NCI-H446 treated with DMSO at 0.1 percent for 48 hours (cell line): ENCODE results near the gene TEDC1.

Experiments
- DNase-seq: peaks from one replicate; lab custom pipeline; 2025; lab: John Stamatoyannopoulos, UW

The TEDC1 gene

DNA sequence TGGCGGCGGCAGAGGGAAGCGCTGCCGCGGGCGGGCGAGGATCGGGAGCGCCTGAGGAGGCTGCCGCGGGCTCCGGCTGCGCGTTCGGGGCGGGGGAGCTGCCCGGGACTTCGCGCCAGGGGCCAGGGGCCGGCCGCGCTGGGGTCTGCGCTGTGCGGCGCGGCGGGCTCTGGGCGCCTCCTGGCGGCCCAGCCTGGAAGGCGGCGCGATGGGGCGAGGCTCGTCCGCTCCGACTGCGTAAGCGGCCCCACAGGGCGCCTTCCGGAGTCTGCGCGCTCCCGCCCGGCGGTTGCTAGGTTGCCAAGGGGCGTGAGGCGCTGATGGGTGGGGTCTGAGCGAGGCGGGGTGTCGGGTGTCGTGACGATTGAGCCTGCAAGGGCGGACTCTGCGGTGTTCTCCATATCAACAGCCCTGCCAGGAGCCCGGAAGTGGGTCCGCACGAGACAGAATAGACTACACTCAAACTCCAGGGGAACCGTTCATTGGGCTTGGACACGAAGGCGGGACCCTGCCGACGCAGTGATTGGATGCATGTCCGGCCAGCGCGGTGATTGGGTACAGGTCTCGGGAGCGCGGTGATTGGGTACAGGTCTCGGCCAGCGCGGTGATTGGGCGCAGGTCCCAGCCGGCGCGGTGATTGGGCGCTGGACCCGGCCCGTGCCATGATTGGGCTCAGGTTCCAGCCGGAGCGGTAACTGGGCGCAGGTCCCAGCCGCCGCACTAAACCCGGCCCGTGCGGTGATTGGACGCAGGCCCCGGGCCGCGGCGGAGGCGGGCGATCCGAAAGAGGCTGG is at the start of gene TEDC1:
TEDC1 (plus strand) TSS at position 675 of the 794 bp plus-strand sequence. CDS start 130 bp downstream, outside the sequence.
- peak; percentile 100 for DNase-seq

- DNase-seq, result no peak
Observed at GRCh38 chr14:105442125-105442524, 48.9 kb upstream of the TEDC1 start.

- no peak for DNase-seq
Observed at GRCh38 chr14:105442834-105443233, 48.2 kb upstream of the TEDC1 start.

- DNase-seq, result no peak
Observed at GRCh38 chr14:105444859-105445258, 46.2 kb upstream of the TEDC1 start.

DNA sequence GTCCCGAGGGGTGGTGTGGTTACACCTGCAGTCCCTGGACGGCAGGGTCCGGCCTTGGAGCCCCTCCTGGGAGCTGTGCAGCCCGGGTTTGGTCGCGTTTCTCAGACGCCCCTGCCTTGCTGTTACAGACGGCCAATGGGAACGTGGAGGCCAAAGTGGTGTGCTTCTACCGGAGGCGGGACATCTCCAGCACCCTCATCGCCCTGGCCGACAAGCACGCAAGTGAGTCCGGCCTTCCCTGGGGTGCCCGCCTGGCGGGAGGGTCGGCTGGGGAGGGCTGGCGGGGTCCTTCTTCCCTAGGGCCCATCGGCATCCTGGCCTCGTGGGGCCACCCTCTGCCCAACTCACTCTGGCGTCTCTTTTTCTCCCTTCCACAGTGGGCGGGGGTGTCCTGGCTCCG is 45.8 kb upstream of the TEDC1 start:
- DNase-seq, result no peak

- no peak for DNase-seq
Observed at GRCh38 chr14:105445901-105446845, 44.9 kb upstream of the TEDC1 start.

DNA sequence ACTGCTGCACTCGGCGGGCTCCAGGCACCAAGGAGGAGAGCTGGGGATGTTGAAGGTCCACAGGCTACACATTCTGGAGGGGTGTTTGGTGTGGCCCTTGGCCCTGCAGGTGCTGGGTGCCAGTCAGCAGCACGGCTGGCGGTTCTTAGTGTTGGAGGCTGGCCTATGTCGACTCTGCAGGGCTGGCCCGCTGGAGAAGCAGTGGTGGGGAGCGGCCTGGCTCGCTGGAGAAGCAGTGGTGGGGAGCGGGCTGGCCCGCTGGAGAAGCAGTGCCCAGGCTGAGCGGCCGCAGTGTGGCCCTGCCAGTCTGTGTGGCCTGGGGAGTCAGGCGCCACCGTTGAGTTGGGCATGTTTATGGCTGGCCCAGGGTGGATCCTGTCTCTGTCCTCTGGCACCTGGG is 44.1 kb upstream of the TEDC1 start:
- no peak for DNase-seq

DNA sequence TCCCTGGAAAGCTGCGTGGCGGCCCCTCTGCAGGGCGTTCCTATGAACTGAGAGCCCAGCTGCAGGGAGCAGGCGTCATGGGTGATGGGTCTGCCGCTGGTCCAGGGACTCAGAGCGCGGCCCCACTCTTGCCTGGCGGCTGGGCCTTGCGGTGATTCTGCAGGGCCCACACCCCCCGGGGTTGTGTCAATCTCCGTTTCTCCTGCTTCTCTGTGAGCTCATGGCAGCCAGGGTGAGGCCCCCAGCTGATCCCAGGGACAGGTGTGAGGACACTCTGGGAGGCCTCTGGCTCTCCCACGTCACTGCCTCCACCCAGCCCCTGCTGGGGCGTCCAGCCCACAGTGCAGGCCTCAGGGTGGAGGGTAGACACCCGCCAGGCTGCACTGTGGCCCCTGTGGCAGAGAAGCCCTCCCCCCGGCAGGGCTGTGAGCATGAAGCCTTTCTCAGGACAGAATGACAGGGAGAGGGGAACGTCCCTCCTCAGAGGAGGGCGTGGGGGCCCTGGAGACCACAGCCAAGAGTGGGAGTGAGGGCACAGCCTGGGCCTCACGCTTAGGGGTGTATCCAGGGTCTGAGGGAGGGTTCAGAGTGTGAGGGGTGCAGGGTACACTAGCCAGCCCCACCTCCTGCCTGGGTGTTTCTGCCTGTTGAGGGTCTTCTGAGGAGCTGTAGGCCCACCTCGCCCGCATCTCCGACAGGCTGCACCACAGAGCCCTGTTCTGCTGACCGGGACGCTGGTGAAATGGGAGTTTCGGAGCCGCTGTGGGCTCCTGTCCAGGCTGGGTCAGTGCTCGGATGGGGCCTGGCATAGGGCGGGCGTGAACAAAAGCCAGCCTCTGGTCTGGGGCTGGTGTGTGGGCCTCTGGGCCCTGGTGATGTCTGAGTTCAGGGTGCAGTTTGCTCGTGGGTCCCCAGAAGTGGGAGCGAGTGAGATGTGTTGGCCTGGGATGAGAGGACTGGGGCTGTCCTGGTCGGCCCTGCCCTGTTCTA is 43.1 kb upstream of the TEDC1 start:
- no peak for DNase-seq

DNA sequence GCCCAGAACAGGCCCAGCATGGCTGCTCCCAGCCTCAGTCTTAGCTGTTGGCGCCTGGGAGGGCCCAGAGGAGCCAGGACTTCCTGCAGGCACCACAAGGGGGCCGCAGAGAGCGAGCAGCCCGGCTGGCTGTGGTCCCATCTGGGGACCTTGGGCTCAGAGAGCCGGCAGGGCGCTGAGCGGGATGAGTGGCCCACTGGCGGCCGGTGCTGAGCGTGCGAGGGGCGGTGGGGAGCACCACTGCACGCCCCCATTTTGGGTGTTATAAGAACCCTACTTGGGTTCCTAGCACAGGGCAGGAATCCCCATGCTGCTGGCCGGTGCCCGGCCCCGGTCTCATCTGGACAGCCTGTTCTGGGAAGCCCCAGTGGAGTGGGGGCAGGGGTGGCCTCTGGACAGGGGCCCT is 42.3 kb upstream of the TEDC1 start:
- no peak for DNase-seq

DNA sequence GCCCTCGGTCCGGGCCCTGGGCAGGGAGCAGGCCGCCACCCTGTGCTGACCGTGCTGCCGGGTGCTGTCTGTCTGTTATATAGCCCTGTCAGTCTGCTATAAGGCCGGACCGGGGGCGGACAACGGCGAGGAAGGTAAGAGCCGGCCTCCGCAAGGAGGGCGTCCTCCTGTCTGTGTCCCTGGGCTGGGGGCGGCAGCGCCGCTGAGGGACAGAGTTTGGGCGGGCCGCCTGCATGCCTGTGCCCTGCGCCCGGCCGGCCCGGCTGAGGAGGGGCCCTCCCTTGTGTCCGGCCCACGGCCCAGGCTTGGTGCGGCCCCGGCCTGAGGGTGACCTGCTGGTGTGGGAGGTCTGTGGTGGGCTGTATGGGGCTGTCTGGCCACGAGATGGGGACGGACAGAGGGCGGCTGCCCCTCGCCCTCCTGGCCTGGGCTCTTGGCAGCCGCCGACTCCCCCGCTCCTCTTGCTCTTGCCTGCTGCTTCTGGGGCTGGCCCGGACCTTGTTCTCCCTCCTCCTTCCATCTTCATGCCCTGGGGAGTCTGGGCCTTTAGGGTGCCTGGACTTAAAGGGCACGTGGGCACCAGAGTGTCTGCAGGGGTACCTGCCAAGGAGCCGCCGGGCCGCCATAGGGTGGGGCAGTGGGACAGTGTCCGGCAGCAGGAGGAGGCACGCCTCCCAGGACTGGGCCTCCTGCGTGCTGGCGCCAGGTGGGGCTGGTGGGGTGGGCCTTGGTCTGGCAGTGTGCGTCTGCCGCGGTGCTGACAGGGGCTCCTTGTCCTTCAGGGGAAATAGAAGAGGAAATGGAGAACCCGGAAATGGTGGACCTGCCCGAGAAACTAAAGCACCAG is 41.5 kb upstream of the TEDC1 start:
- DNase-seq, result no peak

GRCh38 chr14:105450123-105450505 is 40.9 kb upstream of the TEDC1 start:
- no peak for DNase-seq

DNA sequence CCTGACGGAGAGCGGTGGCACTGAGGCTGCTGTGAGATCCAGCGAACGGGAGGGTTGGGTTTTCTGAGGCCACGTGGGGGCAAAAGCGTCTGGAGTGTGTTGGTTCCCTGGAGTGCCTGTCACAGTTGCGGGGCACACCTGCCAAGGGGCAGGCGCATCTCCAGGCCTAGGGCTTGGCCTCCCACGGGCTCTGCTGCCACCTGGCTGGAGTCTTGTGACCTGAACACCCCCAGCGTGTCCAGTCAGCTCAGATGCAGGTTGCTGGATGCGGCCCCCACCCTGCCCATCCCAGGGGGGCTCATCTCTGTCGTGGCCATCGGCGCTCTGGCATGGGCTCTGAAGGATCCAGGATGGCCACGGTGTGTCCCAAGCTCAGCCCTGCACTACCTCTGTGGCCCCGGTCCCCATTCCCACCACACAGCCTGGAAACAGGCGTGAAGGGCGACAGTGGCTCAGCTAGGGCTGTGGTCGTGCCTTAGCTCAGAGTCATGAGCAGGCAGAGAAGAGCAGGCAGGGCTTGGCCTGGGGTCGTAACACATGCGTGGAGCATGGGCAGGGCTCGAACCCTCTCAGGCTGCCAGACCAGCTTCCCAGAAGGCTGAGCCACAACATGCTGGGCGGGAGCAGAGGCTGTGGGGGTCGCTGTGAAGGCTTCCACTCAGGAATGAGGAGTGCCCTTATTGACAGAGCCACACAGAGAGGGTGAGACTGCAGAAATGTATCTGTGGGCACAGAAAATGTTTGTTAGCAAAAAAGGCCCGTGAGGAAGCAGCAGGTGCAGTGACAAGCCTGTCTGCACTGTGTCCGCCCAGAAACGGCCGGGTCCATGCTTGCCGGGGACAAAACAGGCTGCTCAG is 40.0 kb upstream of the TEDC1 start:
- no peak for DNase-seq

GRCh38 chr14:105452963-105453362 is 38.1 kb upstream of the TEDC1 start:
- DNase-seq, result no peak

DNA sequence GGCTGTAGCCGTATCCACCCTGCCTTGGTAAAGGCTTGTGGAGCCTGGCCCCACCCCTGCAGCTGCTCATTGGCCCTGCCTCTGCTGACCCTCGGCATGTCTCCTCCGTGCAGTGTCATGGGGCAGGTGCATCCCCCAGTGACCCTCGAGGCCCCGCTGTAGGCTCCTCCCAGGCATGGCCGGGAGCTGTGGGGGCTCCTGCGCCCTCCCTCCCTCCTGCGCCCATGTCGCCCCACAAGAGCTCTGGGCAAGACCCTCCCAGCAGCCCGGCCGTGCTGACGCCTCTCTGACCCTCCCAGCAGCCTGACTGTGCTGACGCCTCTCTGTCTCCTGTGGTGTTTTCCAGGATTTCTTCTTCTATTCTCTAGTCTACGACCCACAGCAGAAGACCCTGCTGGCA is 37.2 kb upstream of the TEDC1 start:
- DNase-seq, result no peak

DNA sequence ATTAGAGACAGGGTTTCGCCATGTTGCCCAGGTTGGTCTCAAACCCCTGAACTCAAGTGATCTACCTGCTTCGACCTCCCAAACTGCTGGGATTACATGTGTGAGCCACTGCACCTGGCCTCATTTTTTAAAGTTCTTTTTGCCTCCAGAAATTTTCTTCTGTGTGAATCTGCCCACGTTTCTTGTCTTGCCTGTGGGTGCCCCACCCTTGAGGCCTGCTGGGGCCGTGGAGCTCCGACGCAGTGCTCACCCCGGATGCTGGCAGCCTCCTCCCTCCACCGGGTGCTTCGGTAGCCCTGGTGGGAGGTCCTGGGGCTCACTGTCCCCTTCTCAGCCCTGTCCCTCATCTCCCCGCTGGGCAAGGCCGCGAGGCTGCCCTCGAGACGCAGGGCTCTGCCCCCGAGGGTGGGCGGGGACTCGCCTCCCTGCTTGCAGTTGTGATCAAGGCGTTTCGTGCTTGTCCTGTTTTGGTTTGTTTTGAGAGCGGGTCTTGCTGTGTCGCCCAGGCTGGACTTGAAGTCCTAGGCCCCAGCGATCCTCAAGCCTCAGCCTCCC is 35.9 kb upstream of the TEDC1 start:
- DNase-seq, result no peak

DNA sequence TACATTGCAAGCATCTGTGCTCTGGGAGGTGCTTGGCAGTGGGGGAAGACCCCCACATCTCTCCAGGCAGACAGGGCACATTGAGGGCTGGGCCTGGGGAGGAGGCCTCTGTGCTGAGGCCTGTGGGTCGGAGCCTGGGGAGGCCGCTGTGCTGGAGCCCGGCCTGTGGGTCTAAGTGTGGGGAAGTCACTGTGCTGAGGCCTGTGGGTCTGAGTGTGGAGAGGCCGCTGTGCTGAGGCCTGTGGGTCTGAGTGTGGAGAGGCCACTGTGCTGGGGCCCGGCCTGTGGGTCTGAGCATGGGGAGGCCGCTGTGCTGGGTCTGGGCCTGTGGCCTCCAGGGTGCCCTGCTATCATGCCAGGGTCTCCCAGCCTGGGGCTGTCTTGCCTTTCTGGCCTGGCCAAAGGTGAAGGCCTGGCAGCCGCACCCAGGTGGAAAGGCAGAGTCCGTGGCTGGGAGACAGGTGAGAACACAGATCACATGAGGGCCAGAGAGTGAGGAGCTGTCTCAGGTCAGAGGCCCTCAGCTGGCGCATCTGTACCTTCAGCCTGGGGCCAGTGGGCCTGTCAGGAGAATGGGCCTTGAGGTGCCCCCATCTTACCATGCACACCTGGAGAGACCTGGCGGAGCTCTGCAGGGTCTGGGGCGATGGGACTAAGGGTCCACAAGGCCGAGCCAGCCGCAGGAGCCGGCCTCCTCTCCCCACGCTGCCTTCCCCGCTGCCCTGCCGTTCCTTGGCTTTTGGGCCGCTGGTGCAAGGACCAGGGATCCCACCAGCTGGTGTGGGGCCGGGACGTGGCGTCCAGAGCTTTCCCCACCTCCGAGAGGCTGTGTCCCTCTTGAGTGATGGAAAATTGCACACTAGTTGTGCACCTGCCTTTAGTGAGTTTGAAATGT is 35.0 kb upstream of the TEDC1 start:
- no peak for DNase-seq

DNA sequence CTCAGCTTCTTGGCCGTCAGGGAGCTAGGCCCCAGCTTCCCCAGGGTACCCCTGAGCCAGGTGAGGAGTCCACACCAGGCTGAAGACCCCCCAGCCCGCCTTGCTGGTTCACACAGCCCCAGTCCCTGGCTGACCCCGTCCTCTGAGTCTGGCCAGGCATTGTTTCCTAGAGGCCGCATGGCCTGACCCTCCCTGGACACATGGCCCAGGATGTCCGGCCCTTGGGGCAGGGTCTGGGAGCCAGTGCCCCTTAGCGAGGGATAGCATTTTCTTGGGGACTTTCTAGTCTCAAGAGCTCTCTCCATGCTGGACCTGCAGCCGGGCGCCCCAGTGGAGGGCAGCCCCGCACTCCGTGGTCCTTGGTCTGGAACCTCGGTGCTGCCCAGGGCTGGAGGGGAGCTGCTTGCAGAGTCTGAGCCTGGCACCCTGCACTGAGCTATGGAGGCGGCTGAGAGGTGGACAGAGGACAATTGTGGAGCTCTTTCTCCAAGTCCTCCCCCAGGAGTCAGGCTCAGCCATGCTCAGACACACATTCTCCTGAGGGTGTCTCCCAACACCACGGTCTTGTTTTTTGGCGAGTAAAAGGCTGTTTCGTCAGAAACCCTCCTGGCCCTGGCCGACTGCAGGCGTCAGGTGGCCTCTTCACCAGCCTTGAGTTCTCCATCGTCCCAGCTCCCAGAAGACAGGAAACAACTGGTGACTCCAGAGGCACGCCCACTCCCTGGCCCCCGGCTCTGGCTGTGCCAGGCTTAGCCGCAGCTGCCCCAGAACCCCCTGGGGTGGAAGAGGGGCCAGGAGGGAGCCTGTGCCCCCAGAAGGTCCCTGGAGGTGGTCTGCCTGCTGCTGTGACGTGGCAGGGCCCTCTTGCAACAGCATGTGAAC is 34.1 kb upstream of the TEDC1 start:
- DNase-seq, result no peak

DNA sequence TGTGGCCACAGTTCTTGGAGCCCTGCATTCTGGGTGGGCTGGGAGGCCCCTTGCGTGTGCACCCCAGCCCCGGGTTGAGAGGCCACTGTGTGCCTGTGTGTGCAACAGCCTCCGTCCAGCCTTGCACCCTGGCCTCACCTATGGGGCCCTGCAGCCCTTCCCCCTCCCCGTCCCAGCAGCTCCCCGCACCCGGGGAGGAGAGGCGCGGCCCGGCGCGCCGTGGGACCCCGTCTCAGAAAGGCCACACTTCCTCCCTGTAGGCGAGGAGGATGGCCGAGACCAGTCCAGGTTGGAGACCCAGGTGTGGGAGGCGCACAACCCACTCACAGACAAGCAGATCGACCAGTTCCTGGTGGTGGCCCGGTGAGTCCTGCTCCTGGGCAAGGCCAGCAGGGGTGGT is 33.0 kb upstream of the TEDC1 start:
- DNase-seq, result no peak
